ENCODE data around the gene CELSR1.
"Not testable (repeated sequence)": the region's sequence is repeated elsewhere in the genome, so short reads cannot be mapped to it uniquely, and the experiment has no call there.

CELSR1 gene

DNA sequence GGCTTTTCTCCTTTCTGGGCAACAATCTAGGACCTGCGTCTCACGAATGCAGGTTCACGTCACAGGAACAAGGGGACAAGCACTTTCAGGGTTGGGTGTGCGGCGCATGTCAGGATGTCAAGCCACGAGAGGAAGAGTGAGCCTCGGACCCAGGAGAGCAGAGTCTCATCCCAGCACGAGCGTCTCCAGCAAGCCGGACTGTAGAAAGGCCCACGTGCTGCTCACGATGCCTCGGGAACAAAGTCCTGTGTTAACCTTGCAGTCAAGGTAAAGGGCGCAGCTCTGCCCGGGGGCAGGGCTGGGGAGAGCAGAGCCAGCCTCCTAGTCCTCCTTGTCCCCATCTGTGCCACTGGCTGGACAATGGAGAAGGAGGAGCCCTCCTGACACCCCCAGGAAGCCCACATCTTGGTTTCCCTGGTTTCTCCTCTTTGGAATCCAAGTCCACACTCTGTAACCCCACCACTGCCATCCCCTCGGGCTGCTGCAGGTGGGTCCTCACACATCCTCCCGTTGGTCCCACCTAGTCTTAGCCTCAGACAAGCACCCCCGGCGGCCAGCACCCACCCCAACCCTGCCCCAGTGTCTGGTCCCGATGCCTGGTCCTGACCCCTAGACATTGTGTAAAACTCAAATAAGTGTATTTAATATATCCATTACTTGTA is 63.4 kb downstream of the CELSR1 start:
- DNase-seq: no peak

DNA sequence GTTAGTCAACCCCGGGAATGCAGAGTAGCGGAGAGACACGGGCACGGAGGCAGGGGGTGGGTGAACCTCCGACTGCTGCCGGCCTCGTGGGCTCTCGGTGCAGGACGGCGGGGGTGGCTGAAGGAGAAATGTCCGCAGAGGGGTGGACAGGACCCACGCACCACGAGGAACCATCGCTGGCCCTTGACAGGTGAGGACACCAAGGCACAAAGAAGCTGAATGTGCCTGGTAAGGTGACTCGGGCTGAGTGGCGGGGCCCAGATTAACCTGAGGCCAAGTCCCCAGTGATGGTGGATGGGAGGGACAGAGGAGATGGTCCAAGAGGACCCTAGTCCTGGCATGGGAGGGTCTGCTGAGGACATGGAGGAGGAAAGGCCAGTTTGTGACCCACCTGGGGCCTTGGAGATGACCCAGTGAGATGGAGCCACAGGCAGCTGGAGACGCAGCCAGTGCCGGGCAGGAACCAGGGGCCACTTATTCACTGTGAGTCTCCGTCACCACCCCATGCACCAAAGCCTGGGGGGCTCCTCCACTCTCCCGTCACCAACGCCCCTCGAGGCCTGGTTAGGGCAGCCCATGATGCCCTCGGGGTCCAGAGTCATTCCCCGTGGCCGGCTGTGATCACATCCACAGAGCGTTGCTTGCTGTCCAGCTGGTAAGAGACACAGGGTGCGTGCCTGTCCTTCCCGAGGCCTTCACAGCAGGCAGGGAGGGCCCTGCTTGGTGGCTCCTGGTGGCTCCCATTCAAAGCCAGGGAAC is 64.2 kb downstream of the CELSR1 start:
- DNase-seq: no peak

DNA sequence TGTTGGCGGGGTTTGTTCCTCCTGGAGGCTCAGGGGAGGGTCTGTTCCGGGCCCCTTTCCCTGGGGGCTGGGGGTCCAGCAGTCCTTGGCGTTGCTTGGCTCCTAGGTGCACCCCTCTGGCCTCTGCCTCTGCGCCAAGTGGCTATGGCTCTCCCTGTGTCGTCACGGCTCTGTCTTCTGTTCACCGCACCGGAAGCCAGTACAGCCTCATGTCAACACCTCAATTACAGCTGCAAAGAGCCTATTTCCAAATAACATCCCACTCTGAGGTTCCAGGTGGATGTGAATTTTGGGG is 64.8 kb downstream of the CELSR1 start:
- DNase-seq: no peak

DNA sequence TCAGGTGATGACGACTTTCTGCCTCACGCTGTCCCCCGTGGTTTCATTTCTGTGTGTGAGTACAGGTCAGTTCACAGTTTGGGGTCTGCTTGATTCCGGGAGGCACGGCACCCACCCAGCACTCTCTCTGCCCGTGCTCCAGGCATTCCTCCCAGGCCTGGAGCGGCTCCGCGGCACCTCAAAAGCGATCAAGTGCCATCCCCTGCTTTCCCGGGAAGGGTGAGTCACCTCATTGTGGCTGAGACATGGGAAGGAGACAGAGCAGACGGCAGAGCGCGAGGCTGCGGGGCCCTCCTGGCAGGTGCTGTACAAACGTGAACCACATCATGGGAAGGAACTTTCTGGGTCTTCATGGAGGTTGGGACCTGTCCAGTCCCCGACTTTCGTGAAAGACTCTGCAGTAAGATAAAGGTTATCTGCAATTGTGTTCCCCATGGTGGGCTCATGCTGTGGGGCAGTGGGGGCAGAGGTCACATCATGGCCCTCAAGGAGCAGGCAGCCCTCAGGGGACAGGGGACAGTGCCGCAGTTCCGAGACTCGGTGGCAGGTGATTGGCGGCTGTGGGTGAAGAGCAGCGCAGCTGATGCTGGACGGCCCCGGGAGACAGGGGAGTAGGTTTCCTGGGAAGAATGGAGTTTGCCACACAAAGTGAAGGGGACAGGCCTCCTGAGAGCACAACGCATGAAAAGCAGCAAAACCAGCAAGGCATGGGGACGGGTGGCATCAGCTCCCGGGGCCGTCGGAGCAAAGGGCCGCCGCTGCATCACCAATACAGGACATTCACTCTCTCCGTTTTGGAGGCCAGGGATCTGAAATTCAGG is 65.3 kb downstream of the CELSR1 start:
- DNase-seq: no peak

DNA sequence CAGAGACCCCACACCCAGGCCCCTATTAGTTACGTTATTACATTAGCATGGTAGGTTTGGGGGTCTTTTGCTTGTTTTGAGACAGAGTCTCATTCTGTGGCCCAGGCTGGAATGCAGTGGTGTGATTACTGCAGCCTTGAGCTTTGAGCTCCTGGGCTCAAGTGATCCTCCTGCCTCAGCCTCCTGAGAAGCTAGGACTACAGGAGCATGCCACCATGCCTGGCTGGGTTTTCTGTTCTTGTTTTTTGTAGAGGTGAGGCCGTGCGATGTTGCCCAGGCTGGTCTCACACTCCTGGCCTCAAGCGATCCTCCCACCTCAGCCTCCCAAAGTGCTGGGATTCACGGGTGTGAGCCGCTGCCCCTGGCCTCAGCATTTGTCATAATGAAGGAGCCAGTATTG is 66.1 kb downstream of the CELSR1 start:
- not testable (repeated sequence) for DNase-seq

DNA sequence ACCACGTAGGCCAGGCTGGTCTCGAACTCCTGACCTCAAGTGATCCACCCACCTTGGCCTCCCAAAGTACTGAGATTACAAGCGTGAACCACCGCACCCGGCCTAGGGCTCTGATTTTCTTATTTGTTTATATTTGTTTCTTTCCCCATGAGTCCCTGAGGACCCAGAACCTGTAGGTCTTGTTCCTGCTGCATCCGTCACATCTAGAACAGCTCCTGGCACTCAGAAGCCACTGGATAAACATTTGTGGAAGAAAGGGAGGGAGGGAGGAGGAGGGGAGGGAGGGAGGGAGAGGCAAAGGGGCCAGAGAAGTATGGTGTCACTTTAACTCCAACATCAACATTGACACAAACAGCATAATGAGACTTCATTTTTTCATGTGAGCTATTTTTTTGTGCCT is 67.7 kb downstream of the CELSR1 start:
- no peak for DNase-seq

DNA sequence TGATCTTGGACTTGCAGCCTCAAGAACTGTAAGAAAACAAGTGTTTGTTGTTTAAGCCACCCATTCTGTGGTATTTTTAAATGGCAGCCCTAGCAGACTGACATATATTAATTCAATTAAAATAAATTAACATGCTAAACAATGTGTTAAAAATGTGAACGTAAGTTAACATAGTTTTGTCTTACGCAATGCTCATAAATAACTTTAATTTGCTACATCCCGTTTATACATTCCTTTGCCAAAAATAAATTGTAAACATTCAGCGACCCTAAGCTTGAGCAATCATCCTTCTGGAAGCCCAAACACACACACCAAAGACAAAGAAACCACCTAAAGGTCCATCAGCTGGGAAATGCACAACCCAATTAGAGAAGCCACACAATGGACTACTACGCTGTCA is 70.4 kb downstream of the CELSR1 start:
- DNase-seq: no peak

DNA sequence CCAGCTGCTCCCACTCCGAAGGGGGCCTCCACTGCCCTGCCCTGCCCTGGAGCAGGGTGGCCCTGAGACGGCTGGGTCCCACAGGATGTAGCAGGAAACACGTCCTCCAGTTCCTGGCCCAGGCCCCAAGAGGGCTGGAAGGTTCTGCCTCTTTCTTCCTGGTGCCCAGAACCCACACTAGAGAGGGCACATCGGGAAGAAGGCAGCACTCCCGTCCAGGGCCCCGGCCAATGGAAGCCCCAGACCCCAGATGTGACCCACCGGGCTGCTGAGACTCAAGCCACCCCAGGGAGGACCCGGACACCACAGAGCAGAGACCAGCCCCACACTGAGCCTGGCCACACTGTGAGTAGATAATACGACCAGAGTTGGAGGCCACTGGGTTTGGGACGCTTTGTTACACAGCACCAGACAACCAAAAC is 71.2 kb downstream of the CELSR1 start:
- DNase-seq: no peak

DNA sequence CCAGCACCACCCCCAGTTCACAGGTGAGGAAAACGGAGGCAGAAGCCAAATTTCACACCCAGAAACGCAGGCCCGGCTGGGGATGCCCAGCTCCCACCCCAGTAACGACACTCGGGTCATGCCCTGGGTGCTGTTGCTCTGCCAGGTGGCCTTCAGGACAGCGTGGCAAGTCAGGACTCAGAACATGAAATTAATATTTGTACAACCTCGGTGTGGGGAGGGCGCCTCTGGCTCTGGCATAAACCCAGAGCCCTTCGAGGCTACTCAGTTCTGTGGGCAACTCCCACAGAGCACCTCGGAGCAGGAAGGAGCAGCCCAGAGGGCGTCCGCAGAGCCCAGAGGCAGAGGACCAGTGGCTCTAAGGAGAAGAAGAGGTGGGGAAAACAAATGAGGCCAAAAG is 71.6 kb downstream of the CELSR1 start:
- DNase-seq: no peak

DNA sequence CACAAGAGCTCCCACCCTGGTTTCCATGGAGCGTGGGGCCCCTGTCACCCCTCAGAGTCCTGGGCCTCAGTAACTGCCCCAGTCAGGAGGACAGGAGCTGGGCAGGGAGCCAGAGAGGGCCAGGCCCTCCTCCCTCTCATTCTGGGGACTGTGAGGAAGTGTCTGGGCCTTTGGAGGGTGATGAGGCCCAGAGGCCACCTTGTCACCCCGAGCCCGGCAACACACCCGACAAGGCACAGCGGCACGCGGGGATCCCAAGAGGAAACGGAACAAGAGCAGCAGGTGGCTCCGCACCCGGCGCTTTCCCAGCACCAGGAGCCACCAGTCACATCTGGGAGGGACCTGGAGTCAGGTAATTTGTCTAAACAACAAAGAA is 72.1 kb downstream of the CELSR1 start:
- DNase-seq: no peak

DNA sequence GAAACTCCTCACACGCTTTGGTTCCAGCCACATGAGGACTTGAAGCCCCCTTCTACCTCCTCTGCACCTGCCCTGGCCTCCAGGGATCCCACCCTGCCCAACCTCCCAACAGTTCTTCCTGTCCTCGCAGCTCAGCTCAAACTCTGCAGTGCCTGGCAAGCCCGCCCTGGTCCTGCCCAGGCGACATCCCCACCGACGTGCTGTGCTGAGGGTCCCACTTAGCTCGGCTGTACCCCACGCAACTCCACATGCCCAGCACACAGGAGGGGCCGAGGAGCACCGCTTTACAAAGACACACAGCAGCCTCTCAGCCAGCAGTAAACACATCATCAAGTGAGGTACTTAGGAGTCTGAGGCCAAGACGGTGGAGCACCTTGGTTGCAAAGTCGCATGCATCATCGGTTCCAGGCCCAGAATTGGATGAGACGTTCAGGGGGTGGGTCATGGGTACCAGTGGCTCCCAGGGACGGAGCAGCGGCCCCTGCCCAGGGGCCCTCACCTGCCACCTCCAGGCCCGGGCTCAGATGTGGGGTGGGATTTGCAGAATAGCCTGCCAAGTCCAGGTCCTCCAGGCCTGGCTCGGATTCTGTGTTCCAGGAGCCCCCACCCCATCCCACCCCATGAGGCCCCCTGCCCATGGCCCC is 72.6 kb downstream of the CELSR1 start:
- DNase-seq: no peak

DNA sequence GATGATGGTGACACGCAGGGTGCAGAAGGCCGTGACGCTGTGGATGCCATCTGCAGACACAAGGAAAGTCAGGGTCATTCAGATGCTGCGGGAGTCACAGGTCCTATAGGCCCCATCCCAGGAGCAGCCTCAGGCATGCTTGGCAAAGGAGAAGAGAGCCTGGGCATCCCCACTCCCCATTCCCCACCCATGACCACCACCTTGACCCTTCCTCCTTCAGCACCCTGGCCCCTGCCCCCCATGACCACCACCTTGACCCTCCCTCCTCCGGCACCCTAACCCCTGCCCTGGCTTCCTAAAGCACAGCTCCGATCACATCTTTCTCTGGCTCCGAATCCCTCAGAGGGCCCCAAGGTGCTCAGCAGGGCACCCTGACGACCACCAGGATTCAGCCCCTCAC is 73.1 kb downstream of the CELSR1 start:
- DNase-seq: no peak

DNA sequence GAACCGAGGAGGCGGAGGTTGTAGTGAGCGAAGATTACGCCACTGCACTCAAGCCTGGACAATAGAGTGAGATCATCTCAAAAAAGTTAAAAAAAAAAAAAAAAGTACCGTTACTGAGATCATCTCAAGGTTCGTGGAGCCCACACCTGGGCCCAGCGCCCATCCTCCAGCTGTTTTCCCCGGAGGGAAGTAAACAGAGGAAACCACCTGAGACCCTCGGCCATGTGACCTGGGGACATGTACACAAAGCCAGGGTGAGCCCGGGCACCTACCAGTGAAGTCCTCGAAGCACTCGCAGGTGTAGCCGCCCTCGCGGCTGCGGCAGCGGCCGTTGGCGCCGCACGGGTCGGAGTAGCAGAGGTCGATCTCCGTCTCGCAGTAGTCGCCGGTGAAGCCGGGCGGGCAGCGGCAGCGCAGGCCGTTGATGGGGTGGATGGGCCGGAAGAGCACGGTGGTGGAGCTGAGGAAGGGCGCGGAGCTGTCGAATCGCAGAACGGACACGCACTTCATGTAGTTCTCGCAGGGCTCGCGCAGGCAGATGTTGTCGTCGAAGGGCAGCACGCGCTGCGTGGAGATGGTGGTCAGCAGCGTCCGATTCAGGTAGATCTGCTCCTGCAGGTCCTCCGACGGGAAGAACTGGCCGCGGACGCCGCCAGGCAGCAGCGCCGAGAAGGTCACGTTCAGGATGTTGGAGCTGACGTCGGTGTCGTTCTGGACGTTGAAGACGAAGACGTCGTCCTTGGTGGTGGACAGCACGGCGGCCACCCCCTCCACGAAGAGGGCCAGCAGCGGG is 73.8 kb downstream of the CELSR1 start:
- DNase-seq: no peak

DNA sequence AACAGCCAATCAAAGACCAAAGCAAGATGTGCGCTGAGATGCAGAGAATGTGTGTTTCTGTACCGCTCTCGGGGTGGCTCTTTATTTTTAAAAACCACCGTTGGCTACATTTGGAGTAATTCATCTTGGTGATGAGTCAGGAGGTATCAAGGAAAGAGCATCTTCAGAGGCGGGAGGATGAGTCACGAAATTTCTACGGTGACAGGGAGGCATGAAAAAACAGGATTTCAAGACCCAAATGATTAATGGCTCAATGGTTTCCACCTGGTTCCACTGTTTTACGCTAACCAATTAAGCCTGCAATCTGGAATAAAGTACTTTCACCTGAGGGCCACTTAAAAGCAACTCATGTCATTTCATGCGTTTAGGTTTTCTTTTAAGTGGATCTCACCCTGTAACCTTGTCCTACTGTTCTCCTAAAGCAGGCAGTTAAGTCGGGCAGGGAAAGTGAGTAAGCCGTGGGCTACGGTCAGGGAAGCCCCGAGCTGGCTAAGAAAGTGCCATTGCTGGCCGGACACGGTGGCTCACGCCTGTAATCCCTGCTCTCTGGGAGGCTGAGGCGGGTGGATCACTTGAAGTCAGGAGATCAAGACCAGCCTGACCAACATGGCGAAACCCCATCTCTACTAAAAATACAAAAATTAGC is 74.6 kb downstream of the CELSR1 start:
- no peak for DNase-seq

DNA sequence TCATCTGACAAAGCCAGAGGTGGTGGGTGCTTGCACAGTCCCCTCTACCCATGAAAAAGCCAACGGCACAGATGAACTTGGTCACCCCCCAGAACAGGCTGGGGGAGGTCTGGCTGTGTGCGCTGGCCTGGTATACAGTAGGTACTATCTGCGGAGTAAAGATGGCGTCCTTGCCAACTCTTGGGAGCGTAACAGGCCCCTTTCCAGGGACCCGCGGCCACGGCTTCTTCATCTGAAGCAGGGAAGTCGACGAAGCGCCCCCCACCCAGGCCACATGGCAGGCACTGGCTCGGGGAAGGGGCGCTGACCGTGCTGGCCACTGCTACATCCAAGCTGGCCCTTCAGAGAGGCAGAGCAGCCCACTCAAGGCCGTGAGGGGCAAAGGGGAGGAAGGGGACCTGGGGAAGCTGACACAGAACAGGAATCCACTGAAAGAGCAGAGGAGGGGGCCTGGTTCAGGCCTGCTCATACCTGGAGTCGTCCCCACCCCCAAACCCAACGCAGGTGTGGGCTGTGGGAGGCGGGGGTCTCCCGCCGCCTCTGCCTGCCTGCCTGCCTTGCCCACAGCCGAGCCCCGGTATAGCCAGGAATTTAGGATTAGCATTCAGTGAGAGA is 75.7 kb downstream of the CELSR1 start:
- DNase-seq: no peak

DNA sequence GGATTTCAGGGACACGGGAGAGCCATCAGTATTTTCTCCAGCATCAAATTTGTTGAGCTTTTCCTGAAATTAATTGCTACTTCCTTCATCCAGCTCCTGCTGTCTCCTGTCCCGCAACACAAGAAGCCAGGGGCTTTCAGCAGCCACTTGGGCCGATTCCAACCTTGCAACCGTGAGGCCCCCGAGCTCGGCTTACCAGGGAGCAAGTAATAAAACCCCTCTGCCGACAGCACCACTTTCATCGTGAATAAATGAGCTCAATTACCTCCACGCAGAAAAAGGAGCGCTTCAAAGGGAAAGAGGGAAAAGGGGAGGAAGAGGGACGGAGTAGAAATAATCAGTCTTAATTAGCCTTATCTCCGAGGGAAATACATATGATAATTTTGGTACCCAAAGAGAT is 76.6 kb downstream of the CELSR1 start:
- no peak for DNase-seq

DNA sequence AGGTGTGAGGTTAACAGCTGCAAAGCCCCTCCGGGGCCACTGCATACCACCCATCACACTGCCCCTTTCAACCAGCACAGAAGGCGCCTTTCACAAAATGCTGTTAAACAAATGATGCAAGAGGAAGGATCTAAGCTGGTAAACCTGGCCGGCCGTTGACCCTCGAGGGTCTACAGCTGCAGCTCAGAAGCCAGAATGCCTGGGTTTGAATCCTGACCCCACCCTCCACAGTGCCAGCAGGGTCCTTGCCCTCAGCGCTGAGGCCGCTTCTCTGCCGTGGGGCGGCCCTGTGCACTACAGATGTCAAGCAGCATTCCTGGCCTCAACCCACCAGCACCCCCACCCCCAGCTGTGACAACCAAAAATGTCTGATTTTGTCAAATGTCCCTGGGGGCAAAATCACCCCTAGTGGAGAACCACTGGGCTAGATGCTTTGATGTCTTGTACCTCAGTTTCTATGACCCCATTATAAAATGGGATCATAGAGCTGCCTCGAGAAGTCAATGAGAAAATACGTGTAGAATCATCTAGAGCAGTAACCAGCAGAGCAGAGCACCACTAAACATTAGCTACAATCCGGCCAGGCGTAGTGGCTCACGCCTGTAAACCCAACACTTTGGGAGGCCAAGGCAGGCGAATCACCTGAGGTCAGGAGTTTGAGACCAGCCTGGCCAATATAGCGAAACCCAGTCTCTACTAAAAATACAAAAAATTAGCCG is 77.9 kb downstream of the CELSR1 start:
- DNase-seq: no peak

DNA sequence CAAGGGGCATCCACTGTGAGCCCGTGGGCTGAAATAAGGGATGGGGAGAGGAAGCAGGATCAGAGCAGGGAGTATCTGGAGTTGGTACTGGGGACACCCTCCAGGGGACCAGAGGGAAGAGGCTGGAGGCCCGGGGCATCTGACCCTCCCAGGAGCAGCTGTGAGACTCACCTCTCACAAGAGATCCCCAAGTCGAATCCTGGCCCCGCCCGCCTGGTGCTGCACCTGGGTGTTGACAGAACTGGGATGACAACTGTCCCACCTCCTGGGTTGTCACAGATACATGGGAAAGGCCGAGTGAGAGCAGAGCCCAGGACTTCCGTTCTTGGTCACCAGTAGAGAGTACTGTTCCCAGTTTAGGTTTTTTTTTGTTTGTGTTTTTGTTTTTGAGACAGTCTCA is 78.9 kb downstream of the CELSR1 start:
- DNase-seq: no peak

DNA sequence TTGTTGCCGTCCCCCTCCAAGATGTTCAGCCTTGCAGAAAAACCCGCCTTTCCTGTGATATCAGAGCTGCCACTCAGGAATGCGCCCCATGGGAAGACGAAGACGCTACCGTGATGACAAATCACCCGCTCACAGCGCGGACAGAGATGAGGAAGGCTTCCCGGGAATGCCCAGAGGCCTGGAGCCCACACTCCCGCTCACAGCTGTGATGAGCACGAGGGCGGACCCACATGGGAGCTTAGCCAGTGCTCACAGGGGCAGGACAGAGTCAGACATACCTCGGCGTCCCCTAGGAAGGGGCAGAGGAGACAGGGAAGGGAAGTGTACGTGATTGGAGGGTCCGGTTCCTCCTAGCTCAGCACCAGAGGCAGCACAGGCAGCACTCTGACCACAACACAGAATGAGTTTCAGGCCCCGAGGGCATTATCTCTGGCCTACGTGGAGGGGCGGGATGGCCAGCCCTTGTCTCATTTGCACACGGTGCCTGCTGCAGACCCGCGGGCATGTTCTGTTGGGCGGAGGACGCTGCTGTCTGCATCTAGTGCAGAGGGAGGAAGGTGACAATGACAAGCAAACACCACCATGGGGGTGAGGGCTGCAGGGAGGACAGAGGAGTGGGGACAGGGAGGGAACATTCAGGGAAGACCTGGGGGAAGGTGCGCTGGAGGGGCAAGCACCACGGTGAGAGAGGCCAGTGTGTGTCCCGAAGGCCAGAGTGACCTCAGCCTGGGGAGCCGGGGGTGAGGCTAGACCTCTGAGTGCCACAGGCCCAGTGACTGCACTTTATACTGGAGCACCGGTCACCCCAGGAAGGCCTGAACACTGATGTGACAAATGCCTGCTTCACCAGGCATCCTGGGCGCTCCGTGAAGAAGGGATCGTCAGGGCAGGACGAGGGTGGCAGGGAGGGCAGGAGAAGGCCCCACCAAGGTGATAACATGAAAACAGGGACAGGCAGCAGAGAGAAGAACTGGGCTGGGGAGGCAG is 79.6 kb downstream of the CELSR1 start:
- no peak for DNase-seq

DNA sequence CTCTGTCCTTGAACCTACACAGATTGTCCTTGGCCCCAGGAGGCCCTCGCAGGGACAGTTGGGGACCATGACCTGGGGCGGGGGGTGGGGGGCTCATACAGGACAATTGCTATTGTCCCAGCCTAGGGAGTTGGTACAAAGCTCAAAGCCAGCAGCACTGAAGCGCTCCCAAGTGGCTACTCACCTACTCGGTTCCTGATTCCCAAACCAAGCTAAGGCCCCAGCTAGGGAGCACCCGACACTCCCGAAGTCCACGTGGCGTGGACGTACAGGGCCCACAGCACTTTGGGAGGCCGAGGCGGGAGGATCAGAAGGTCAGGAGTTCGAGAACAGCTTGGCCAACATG is 80.6 kb downstream of the CELSR1 start:
- DNase-seq: no peak
